DMS53 treated with DMSO at 0.1 percent for 48 hours (cell line): ENCODE data around the gene CHCHD5.
"Not testable (repeated sequence)": the region's sequence is repeated elsewhere in the genome, so short reads cannot be mapped to it uniquely, and the experiment has no call there.

Experiments used
- DNase-seq: peaks from one replicate; lab custom pipeline; 2025; ENCODE audit not compliant: unreplicated experiment; lab: John Stamatoyannopoulos, UW

The CHCHD5 gene

GRCh38 chr2:112585873-112586464 is 1.6 kb downstream of the CHCHD5 start:
- no peak for DNase-seq

GRCh38 chr2:112588611-112589045 is 4.2 kb downstream of the CHCHD5 start:
- peak; percentile 12 for DNase-seq

- DNase-seq = no peak
Measured at GRCh38 chr2:112591413-112591812, 7.0 kb downstream of the CHCHD5 start.

GRCh38 chr2:112593736-112594135 is 9.3 kb downstream of the CHCHD5 start:
- DNase-seq = no peak

- DNase-seq = no peak
Measured at GRCh38 chr2:112597537-112598322, 13.3 kb downstream of the CHCHD5 start.

- no peak for DNase-seq
Measured at GRCh38 chr2:112600634-112601033, 16.2 kb downstream of the CHCHD5 start.

GRCh38 chr2:112601754-112602153 is 17.3 kb downstream of the CHCHD5 start:
- DNase-seq = no peak

- DNase-seq = no peak
Measured at GRCh38 chr2:112602917-112603316, 18.5 kb downstream of the CHCHD5 start.

GRCh38 chr2:112603731-112604130 is 19.3 kb downstream of the CHCHD5 start:
- DNase-seq = no peak

GRCh38 chr2:112604952-112605351 is 20.5 kb downstream of the CHCHD5 start:
- no peak for DNase-seq

- DNase-seq = no peak
Measured at GRCh38 chr2:112605926-112606325, 21.5 kb downstream of the CHCHD5 start.

GRCh38 chr2:112606547-112606946 is 22.1 kb downstream of the CHCHD5 start:
- no peak for DNase-seq

GRCh38 chr2:112607680-112608438 is 23.4 kb downstream of the CHCHD5 start:
- DNase-seq = no peak

- DNase-seq = not testable (repeated sequence)
Measured at GRCh38 chr2:112609320-112609719, 24.9 kb downstream of the CHCHD5 start.

- not testable (repeated sequence) for DNase-seq
Measured at GRCh38 chr2:112612283-112612682, 27.9 kb downstream of the CHCHD5 start.

GRCh38 chr2:112614201-112614840 is 29.9 kb downstream of the CHCHD5 start:
- DNase-seq = no peak

- no peak for DNase-seq
Measured at GRCh38 chr2:112615051-112615450, 30.6 kb downstream of the CHCHD5 start.

- DNase-seq = not testable (repeated sequence)
Measured at GRCh38 chr2:112615798-112616197, 31.4 kb downstream of the CHCHD5 start.

GRCh38 chr2:112618383-112618782 is 34.0 kb downstream of the CHCHD5 start:
- no peak for DNase-seq

- no peak for DNase-seq
Measured at GRCh38 chr2:112621790-112622527, 37.5 kb downstream of the CHCHD5 start.

- no peak for DNase-seq
Measured at GRCh38 chr2:112622528-112622849, 38.1 kb downstream of the CHCHD5 start.
